NCI-H2107 (cell line): ENCODE results near the gene SEC24D.
A peak's percentile ranks its signal among the peaks of the same experiment; 100 is the strongest.

Source experiments
- DNase-seq: peaks from one replicate; lab custom pipeline; 2025; lab: John Stamatoyannopoulos, UW

Gene SEC24D

GRCh38 chr4:118774321-118774720 is 61.6 kb downstream of the SEC24D start:
- no peak for DNase-seq

- no peak for DNase-seq
These were observed 62.5 kb downstream of the SEC24D start for GRCh38 chr4:118773429-118773792.

- no peak for DNase-seq
These were observed 63.0 kb downstream of the SEC24D start for GRCh38 chr4:118772767-118773428.

- peak; percentile 4 for DNase-seq
These were observed 63.7 kb downstream of the SEC24D start for GRCh38 chr4:118772081-118772766.

DNA sequence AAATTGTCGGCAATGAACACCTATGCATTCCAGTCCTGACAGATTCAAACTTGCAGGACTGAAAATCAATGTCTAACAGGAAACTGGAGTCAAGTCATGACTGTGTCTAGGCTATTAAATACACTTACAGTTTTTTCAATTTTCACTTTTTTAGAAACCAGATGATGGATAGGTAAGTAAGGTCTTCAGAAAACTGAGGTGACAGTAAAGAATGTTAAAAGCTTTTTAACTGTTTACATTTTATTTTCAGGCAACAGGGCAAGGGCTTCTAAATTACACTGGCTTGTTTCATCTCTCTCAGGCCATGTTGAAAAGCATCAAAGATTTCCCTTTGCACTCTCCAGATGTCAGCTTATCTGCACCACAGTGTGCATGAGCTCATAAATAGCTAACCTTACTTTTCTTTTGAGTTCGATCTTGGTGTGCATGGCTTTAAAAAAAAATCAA is 65.2 kb downstream of the SEC24D start:
- DNase-seq = no peak

- no peak for DNase-seq
These were observed 66.8 kb downstream of the SEC24D start for GRCh38 chr4:118769161-118769560.

DNA sequence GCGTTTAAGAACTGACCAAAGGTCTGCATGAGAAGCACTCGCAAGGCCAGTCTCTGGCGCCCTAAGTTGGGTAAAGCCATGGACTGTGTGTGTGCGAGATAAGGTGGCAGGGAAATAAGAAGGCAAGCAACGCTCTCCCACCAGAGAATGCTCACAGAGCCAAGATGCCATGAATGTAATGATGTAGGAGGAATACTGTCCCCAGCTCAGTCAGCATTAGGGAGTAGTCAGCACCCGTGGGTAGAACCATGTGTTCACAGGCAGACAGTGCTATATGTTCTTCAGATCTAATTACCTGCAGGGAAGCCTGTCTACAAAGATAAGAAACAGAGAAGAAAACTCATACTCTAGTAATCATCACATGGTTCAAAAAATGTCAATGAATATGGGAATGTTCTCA is 68.8 kb downstream of the SEC24D start:
- no peak for DNase-seq

GRCh38 chr4:118765399-118765798 is 70.5 kb downstream of the SEC24D start:
- DNase-seq = no peak

- no peak for DNase-seq
These were observed 73.0 kb downstream of the SEC24D start for GRCh38 chr4:118762730-118763477.

DNA sequence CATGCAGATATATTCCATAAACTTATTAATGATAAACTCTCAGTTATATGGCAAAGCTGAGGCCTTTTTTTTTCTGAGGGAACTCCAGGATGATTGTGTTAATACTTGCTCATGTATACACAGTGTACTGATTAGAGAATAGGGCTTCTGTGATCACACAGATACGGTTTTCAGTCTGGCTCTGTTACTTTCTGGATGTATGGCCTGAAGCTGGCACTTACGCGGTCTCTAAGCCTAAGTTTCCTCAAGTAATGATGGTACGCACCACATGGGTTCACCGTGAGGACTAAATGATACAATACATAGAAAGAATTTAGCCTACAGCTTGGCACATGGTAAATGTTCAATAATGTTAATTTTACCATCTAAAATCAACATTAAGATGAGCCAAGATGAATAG is 73.8 kb downstream of the SEC24D start:
- DNase-seq = no peak

GRCh38 chr4:118761397-118762016 is 74.4 kb downstream of the SEC24D start:
- DNase-seq = no peak

DNA sequence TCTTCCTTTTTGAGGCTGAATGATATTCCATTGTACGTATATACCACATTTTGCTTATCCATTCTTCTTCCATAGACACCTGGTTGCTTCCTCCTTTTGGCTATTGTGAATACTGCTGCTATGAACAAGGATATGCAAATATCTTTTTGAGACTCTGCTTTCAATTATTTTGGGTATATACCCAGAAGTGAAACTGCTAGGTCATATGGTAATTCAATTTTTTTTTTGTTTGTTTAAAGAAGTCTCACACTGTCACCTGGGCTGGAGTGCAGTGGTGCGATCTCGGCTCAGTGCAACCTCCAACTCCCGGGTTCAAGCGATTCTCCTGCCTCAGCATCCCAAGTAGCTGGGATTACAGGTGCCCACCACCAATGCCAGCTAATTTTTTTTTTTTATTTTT is 75.4 kb downstream of the SEC24D start:
- no peak for DNase-seq

DNA sequence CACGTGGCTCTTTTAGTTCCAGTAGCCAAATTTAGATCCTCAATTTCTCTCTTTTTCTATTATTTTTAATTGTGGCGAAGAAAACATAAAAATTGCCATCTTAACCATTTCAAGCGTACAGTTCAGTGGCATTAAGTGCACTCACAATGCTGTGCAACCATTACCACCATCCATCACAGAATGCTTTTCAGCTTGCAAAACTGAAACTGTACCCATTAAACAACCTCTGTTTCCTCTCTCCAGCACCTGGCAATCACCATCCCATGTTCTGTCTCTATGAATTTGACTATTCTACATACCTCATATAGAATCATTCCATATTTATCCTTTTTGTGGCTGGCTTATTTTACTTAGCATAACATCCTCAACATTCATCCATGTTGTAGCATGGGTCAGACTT is 75.8 kb downstream of the SEC24D start:
- no peak for DNase-seq

- no peak for DNase-seq
These were observed 76.4 kb downstream of the SEC24D start for GRCh38 chr4:118759481-118759880.

GRCh38 chr4:118758293-118758692 is 77.6 kb downstream of the SEC24D start:
- no peak for DNase-seq

GRCh38 chr4:118757761-118758251 is 78.1 kb downstream of the SEC24D start:
- no peak for DNase-seq

DNA sequence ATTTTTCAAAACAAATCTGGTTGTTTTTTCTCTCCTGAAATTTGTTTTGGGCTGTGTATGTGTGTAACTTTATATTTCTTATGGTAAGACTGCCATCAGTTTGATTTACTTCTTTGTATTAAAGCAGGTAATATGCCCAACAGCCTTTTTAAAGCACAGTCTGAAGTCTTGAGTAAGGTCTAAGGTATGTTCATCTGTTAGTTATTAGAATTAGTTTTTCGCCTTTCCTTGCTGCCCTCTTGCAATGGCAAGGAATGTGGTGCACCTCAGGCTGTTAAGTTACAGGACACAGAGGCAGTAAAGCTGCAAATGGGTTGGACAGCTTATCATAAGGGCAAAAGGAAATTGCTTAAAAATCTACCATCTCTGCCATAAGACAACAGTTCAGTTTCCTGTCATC is 79.0 kb downstream of the SEC24D start:
- no peak for DNase-seq

- DNase-seq = no peak
These were observed 79.5 kb downstream of the SEC24D start for GRCh38 chr4:118756429-118756828.

GRCh38 chr4:118755438-118756226 is 80.3 kb downstream of the SEC24D start:
- no peak for DNase-seq

GRCh38 chr4:118754890-118755289 is 81.0 kb downstream of the SEC24D start:
- DNase-seq = no peak

DNA sequence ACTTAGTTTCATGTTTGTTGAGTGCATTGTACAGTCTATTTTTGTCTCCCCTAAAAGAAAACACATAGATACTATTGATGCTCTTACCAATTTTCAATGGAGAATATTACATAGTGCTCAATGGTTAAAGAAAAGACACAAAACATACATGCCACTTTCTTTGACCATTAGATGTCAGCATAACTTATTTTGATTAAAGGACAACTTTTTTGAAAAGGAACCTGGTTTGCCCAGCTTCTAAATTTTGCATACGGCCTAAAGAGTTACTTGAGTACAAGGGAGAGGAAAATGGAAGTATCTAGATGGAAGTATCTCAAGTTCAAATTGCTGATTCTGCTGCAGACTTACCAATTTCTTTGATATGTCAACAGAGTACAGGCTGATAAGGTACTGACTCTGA is 82.2 kb downstream of the SEC24D start:
- DNase-seq = no peak

- DNase-seq = no peak
These were observed 82.8 kb downstream of the SEC24D start for GRCh38 chr4:118753096-118753495.
